HEK293 (cell line): ENCODE measurements around the gene RPL36A.

ENCODE experiments used
- CTCF ChIA-PET: fragments of 350-600 bp; formaldehyde crosslinking; extraction: SDS; loops from one replicate; lab custom pipeline; 2021; ENCODE audit warnings: antibody characterized with exemption; lab: Yijun Ruan, JAX
- POLR2A ChIA-PET: fragments of 300-600 bp; formaldehyde crosslinking; extraction: SDS; loops from one replicate; lab custom pipeline; 2020; ENCODE audit warnings: antibody characterized with exemption, inconsistent platforms; lab: Yijun Ruan, JAX
- H3K27ac ChIP-seq: fragments of 200-500 bp; sonication (Bioruptor generic); 2 replicates; pipeline ENCODE4 v1.5.1; 2014; ENCODE audit warnings: low read depth, low read length, control low read depth, inconsistent platforms; ENCODE audit errors: extremely low read depth
- H3K36me3 ChIP-seq, 2 experiments: fragments of 200-500 bp in 1 of 2; sonication (Bioruptor generic) in 1 of 2; 1 replicate in 1 of 2; 2 replicates in 1 of 2; pipeline ENCODE4 v1.5.1; 2014 to 2017; ENCODE audit warnings: inconsistent platforms in 2 of 2, low read length in 2 of 2; ENCODE audit not compliant: control insufficient read depth in 2 of 2, insufficient read depth in 1 of 2
- H3K4me1 ChIP-seq: fragments of 200-500 bp; sonication (Bioruptor generic); 2 replicates; pipeline ENCODE4 v1.5.1; 2014; ENCODE audit warnings: mild to moderate bottlenecking, low read length, inconsistent platforms; ENCODE audit not compliant: control insufficient read depth, insufficient read depth
- H3K4me3 ChIP-seq: 2 replicates; pipeline ENCODE4 v1.5.1; 2011; ENCODE audit warnings: low read depth, mild to moderate bottlenecking, control low read depth, low read length, moderate library complexity
- H3K9me3 ChIP-seq: fragments of 200-500 bp; sonication (Bioruptor generic); 2 replicates; pipeline ENCODE4 v1.5.1; 2014; ENCODE audit warnings: low read depth, low read length, inconsistent platforms; ENCODE audit not compliant: control insufficient read depth, insufficient read depth
- GLI2 ChIP-seq: fragments of 450-650 bp; formaldehyde crosslinking; IDR thresholded peaks from 2 replicates; pipeline ENCODE4; 2017; ENCODE audit warnings: missing biosample characterization, missing genetic modification characterization, low read depth, borderline replicate concordance
- IKZF3 ChIP-seq: fragments of 450-650 bp; IDR thresholded peaks from 2 replicates; pipeline ENCODE4 v1.5.0; 2018; ENCODE audit warnings: missing biosample characterization, mild to moderate bottlenecking, missing genetic modification characterization, moderate library complexity
- ZBTB8A ChIP-seq: fragments of 450-650 bp; formaldehyde crosslinking; IDR thresholded peaks from 2 replicates; pipeline ENCODE4 v1.5.1; 2016; ENCODE audit warnings: missing biosample characterization, missing genetic modification characterization
- ZFP3 ChIP-seq: fragments of 450-650 bp; formaldehyde crosslinking; IDR thresholded peaks from 2 replicates; pipeline ENCODE4 v1.5.1; 2016; ENCODE audit warnings: low read depth, missing biosample characterization, missing genetic modification characterization
- ZFP37 ChIP-seq: fragments of 450-650 bp; formaldehyde crosslinking; IDR thresholded peaks from 2 replicates; pipeline ENCODE4 v1.5.1; 2016; ENCODE audit warnings: missing biosample characterization, missing genetic modification characterization
- ZNF174 ChIP-seq: fragments of 450-650 bp; formaldehyde crosslinking; IDR thresholded peaks from 2 replicates; pipeline ENCODE4 v1.5.0; 2017; ENCODE audit warnings: missing biosample characterization, mild to moderate bottlenecking, missing genetic modification characterization
- ZNF175 ChIP-seq: fragments of 450-650 bp; formaldehyde crosslinking; IDR thresholded peaks from 2 replicates; pipeline ENCODE4 v1.5.1; 2016; ENCODE audit warnings: missing biosample characterization, missing genetic modification characterization
- ZNF248 ChIP-seq: fragments of 450-650 bp; formaldehyde crosslinking; IDR thresholded peaks from 2 replicates; pipeline ENCODE4 v1.5.1; 2017; ENCODE audit warnings: missing biosample characterization, missing genetic modification characterization
- ZNF335 ChIP-seq: fragments of 450-650 bp; formaldehyde crosslinking; conservative IDR thresholded peaks from 2 replicates; pipeline ENCODE4 v1.5.1; 2016; ENCODE audit warnings: missing biosample characterization, missing genetic modification characterization
- ZNF366 ChIP-seq: fragments of 450-650 bp; formaldehyde crosslinking; conservative IDR thresholded peaks from 2 replicates; pipeline ENCODE4 v1.5.1; 2016; ENCODE audit warnings: missing biosample characterization, missing genetic modification characterization
- ZNF404 ChIP-seq: fragments of 450-650 bp; formaldehyde crosslinking; IDR thresholded peaks from 2 replicates; pipeline ENCODE4 v1.5.1; 2017; ENCODE audit warnings: missing biosample characterization, missing genetic modification characterization
- ZNF416 ChIP-seq: fragments of 450-650 bp; formaldehyde crosslinking; IDR thresholded peaks from 2 replicates; pipeline ENCODE4 v1.5.1; 2016; ENCODE audit warnings: missing biosample characterization, missing genetic modification characterization
- ZNF426 ChIP-seq: fragments of 450-650 bp; formaldehyde crosslinking; IDR thresholded peaks from 2 replicates; pipeline ENCODE4 v1.5.1; 2017; ENCODE audit warnings: missing biosample characterization, missing genetic modification characterization, mild to moderate bottlenecking, inconsistent platforms, moderate library complexity
- ZNF501 ChIP-seq: fragments of 450-650 bp; formaldehyde crosslinking; IDR thresholded peaks from 2 replicates; pipeline ENCODE4 v1.5.1; 2016; ENCODE audit warnings: missing biosample characterization, missing genetic modification characterization
- ZNF596 ChIP-seq: fragments of 450-650 bp; IDR thresholded peaks from 2 replicates; pipeline ENCODE4 v1.5.0; 2018; ENCODE audit warnings: missing biosample characterization, mild to moderate bottlenecking, missing genetic modification characterization, moderate library complexity
- ZNF664 ChIP-seq: fragments of 450-650 bp; formaldehyde crosslinking; IDR thresholded peaks from 2 replicates; pipeline ENCODE4 v1.5.1; 2016; ENCODE audit warnings: missing biosample characterization, missing genetic modification characterization
- ZNF777 ChIP-seq: fragments of 450-650 bp; formaldehyde crosslinking; IDR thresholded peaks from 2 replicates; pipeline ENCODE4 v1.5.1; 2017; ENCODE audit warnings: missing biosample characterization, missing genetic modification characterization, borderline replicate concordance
- TF ChIP-seq, protein P1 (sequence below): fragments of 450-650 bp; formaldehyde crosslinking; IDR thresholded peaks from 2 replicates; pipeline ENCODE4 v1.5.1; 2016; ENCODE audit warnings: missing biosample characterization, missing genetic modification characterization
- TF ChIP-seq, protein P2 (sequence below): fragments of 450-650 bp; formaldehyde crosslinking; IDR thresholded peaks from 2 replicates; pipeline ENCODE4 v1.5.1; 2017; ENCODE audit warnings: missing biosample characterization, missing genetic modification characterization
- TF ChIP-seq, protein P3 (sequence below): fragments of 450-650 bp; formaldehyde crosslinking; IDR thresholded peaks from 2 replicates; pipeline ENCODE4 v1.5.1; 2017; ENCODE audit warnings: missing biosample characterization, missing genetic modification characterization
- TF ChIP-seq, protein P4 (sequence below): fragments of 450-650 bp; formaldehyde crosslinking; IDR thresholded peaks from 2 replicates; pipeline ENCODE4 v1.5.1; 2016; ENCODE audit warnings: missing biosample characterization, missing genetic modification characterization
- TF ChIP-seq, protein P5 (sequence below): fragments of 450-650 bp; IDR thresholded peaks from 2 replicates; pipeline ENCODE4 v1.5.1; 2018; ENCODE audit warnings: missing biosample characterization, mild to moderate bottlenecking, missing genetic modification characterization
- TF ChIP-seq, protein P6 (sequence below): fragments of 450-650 bp; formaldehyde crosslinking; IDR thresholded peaks from 2 replicates; pipeline ENCODE4 v1.5.1; 2017; ENCODE audit warnings: missing biosample characterization, missing genetic modification characterization
- TF ChIP-seq, protein P7 (sequence below): fragments of 450-650 bp; formaldehyde crosslinking; IDR thresholded peaks from 2 replicates; pipeline ENCODE4 v1.5.1; 2016; ENCODE audit warnings: missing biosample characterization, missing genetic modification characterization

RPL36A gene

DNA sequence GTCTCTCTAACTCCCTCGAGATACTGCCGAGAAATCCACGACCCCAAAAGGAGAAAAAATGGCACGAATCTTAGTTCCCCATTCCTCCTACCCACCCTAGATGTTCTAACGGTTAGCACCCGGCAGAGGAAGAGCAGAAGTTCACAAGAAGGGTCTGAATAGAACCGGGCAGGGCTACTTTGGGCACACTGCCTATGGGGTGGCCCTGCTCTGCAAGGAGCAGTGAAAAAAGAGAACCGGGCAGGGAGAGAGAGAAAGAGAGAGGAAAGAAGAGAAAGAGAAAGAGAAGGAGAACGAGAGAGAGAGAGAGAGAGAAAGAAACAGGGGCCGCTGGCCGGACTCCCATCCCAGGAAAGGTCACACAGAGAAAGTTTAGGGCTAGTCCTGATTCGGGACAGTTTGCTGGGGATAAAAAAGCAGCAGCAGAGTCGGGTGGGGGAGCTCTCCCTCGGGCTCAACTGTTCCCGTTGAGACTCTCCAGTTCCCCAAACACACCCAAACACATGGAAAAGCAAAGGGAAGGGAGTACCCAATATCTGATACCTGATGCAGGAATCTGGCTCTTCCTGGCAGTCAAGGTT lies 16.4 kb downstream of the RPL36A start:
- Histone ChIP-seq H3K27ac (peak overlapping the region; percentile 84), H3K4me1 (peaks cover 6% of the 10 kb centered on the region)
- CTCF ChIA-PET, result interaction anchor here (0.7 kb wide), 1 partner anchor 1871 kb away, joined by 3 read pairs; no protein-coding TSS in a partner anchor
- TF ChIP-seq, protein P1, sequence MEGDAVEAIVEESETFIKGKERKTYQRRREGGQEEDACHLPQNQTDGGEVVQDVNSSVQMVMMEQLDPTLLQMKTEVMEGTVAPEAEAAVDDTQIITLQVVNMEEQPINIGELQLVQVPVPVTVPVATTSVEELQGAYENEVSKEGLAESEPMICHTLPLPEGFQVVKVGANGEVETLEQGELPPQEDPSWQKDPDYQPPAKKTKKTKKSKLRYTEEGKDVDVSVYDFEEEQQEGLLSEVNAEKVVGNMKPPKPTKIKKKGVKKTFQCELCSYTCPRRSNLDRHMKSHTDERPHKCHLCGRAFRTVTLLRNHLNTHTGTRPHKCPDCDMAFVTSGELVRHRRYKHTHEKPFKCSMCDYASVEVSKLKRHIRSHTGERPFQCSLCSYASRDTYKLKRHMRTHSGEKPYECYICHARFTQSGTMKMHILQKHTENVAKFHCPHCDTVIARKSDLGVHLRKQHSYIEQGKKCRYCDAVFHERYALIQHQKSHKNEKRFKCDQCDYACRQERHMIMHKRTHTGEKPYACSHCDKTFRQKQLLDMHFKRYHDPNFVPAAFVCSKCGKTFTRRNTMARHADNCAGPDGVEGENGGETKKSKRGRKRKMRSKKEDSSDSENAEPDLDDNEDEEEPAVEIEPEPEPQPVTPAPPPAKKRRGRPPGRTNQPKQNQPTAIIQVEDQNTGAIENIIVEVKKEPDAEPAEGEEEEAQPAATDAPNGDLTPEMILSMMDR (tag by site-specific recombination), result peak; percentile 22; the same call in 1 of the 2 replicates
- TF ChIP-seq ZNF174 (tag by site-specific recombination), result no peak
- TF ChIP-seq ZFP3 (tag by site-specific recombination), result no peak
- no peak for TF ChIP-seq ZNF248 (tag by site-specific recombination)
- TF ChIP-seq, protein P2, sequence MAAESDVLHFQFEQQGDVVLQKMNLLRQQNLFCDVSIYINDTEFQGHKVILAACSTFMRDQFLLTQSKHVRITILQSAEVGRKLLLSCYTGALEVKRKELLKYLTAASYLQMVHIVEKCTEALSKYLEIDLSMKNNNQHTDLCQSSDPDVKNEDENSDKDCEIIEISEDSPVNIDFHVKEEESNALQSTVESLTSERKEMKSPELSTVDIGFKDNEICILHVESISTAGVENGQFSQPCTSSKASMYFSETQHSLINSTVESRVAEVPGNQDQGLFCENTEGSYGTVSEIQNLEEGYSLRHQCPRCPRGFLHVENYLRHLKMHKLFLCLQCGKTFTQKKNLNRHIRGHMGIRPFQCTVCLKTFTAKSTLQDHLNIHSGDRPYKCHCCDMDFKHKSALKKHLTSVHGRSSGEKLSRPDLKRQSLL (tag by site-specific recombination), result no peak
- peak; percentile 68 for TF ChIP-seq ZNF366
- no peak; the same call in 1 of the 2 replicates for TF ChIP-seq IKZF3
- TF ChIP-seq, protein P3, sequence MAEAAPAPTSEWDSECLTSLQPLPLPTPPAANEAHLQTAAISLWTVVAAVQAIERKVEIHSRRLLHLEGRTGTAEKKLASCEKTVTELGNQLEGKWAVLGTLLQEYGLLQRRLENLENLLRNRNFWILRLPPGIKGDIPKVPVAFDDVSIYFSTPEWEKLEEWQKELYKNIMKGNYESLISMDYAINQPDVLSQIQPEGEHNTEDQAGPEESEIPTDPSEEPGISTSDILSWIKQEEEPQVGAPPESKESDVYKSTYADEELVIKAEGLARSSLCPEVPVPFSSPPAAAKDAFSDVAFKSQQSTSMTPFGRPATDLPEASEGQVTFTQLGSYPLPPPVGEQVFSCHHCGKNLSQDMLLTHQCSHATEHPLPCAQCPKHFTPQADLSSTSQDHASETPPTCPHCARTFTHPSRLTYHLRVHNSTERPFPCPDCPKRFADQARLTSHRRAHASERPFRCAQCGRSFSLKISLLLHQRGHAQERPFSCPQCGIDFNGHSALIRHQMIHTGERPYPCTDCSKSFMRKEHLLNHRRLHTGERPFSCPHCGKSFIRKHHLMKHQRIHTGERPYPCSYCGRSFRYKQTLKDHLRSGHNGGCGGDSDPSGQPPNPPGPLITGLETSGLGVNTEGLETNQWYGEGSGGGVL (tag by site-specific recombination), result no peak
- TF ChIP-seq, protein P4, sequence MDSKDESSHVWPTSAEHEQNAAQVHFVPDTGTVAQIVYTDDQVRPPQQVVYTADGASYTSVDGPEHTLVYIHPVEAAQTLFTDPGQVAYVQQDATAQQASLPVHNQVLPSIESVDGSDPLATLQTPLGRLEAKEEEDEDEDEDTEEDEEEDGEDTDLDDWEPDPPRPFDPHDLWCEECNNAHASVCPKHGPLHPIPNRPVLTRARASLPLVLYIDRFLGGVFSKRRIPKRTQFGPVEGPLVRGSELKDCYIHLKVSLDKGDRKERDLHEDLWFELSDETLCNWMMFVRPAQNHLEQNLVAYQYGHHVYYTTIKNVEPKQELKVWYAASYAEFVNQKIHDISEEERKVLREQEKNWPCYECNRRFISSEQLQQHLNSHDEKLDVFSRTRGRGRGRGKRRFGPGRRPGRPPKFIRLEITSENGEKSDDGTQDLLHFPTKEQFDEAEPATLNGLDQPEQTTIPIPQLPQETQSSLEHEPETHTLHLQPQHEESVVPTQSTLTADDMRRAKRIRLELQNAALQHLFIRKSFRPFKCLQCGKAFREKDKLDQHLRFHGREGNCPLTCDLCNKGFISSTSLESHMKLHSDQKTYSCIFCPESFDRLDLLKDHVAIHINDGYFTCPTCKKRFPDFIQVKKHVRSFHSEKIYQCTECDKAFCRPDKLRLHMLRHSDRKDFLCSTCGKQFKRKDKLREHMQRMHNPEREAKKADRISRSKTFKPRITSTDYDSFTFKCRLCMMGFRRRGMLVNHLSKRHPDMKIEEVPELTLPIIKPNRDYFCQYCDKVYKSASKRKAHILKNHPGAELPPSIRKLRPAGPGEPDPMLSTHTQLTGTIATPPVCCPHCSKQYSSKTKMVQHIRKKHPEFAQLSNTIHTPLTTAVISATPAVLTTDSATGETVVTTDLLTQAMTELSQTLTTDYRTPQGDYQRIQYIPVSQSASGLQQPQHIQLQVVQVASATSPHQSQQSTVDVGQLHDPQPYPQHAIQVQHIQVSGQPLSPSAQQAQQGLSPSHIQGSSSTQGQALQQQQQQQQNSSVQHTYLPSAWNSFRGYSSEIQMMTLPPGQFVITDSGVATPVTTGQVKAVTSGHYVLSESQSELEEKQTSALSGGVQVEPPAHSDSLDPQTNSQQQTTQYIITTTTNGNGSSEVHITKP (tag by site-specific recombination), result 0 out of 2 replicates have a peak, but pooled peaks have one; percentile 8
- no peak for TF ChIP-seq ZNF416 (tag by site-specific recombination)
- TF ChIP-seq, protein P5, sequence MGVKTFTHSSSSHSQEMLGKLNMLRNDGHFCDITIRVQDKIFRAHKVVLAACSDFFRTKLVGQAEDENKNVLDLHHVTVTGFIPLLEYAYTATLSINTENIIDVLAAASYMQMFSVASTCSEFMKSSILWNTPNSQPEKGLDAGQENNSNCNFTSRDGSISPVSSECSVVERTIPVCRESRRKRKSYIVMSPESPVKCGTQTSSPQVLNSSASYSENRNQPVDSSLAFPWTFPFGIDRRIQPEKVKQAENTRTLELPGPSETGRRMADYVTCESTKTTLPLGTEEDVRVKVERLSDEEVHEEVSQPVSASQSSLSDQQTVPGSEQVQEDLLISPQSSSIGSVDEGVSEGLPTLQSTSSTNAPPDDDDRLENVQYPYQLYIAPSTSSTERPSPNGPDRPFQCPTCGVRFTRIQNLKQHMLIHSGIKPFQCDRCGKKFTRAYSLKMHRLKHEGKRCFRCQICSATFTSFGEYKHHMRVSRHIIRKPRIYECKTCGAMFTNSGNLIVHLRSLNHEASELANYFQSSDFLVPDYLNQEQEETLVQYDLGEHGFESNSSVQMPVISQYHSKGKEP (tag by site-specific recombination), result no peak
- no peak for TF ChIP-seq ZNF777 (tag by site-specific recombination)
- TF ChIP-seq ZNF664 (tag by site-specific recombination), result no peak
- no peak for TF ChIP-seq ZNF404
- peak; percentile 72 for TF ChIP-seq ZNF596 (tag by site-specific recombination)
- TF ChIP-seq, protein P6, sequence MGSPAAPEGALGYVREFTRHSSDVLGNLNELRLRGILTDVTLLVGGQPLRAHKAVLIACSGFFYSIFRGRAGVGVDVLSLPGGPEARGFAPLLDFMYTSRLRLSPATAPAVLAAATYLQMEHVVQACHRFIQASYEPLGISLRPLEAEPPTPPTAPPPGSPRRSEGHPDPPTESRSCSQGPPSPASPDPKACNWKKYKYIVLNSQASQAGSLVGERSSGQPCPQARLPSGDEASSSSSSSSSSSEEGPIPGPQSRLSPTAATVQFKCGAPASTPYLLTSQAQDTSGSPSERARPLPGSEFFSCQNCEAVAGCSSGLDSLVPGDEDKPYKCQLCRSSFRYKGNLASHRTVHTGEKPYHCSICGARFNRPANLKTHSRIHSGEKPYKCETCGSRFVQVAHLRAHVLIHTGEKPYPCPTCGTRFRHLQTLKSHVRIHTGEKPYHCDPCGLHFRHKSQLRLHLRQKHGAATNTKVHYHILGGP (tag by site-specific recombination), result no peak
- no peak for TF ChIP-seq GLI2
- TF ChIP-seq ZBTB8A (tag by site-specific recombination), result no peak
- TF ChIP-seq ZNF335, result no peak
- TF ChIP-seq ZFP37 (tag by site-specific recombination), result no peak
- no peak for TF ChIP-seq ZNF426 (tag by site-specific recombination)
- TF ChIP-seq, protein P7, sequence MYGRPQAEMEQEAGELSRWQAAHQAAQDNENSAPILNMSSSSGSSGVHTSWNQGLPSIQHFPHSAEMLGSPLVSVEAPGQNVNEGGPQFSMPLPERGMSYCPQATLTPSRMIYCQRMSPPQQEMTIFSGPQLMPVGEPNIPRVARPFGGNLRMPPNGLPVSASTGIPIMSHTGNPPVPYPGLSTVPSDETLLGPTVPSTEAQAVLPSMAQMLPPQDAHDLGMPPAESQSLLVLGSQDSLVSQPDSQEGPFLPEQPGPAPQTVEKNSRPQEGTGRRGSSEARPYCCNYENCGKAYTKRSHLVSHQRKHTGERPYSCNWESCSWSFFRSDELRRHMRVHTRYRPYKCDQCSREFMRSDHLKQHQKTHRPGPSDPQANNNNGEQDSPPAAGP, result no peak
- TF ChIP-seq ZNF501 (tag by site-specific recombination), result no peak
- no peak for TF ChIP-seq ZNF175 (tag by site-specific recombination)

More for the DNA sequence above, 16.4 kb downstream of the RPL36A start:
- Histone ChIP-seq H3K4me3 (peak overlapping the region; percentile 39), H3K36me3 (peaks cover 19 to 28% of the 10 kb centered on the region in 2 experiments; a peak in 2 of 3 replicates), H3K9me3 (no peaks in the 10 kb centered on the region)
- POLR2A ChIA-PET, result interaction anchor here (0.5 to 1.9 kb wide), 6 partner anchors 10 to 60 kb away, joined by 3 to 22 read pairs (median 4); partner anchors contain the start of gene RPL36A
